ENCODE results near the gene ROMO1. TPM values are rescaled to one million over a fixed set of nuclear protein-coding genes. Genes with fewer than 3 reads are reported as not detected.

ROMO1 gene
- total and polyA plus RNA-seq, 2 experiments from 2014 or later = 205 to 743 TPM

GRCh38 chr20:35661908-35662307 lies 37.3 kb upstream of the ROMO1 start:
- no peak for DNase-seq (ENCODE audit: low read depth in 1 of 2, low spot score in 1 of 2)
- H3K27ac ChIP-seq = no peak overlapping the region
- no peak for TF ChIP-seq CTCF (IDR thresholded peaks at IDR 0.05; ENCODE audit: low read depth, low read length)
- H3K9me3 ChIP-seq (ENCODE audit: low read depth) = no peaks in the 10 kb centered on the region
- H3K4me3 ChIP-seq = peak overlapping the region; percentile 50
- no peaks in the 10 kb centered on the region for H3K27me3 ChIP-seq
- no peaks in the 10 kb centered on the region for H3K36me3 ChIP-seq
- H3K4me1 ChIP-seq (ENCODE audit: low read depth) = peaks cover 30% of the 10 kb centered on the region

- DNase-seq (ENCODE audit: low read depth in 1 of 2, low spot score in 1 of 2) = no peak
- H3K36me3 ChIP-seq = no peaks in the 10 kb centered on the region
- H3K9me3 ChIP-seq (ENCODE audit: low read depth) = no peaks in the 10 kb centered on the region
- H3K27ac ChIP-seq = peak overlapping the region; percentile 98
- no peak for TF ChIP-seq CTCF (IDR thresholded peaks at IDR 0.05; ENCODE audit: low read depth, low read length)
- peaks cover 30% of the 10 kb centered on the region for H3K4me1 ChIP-seq (ENCODE audit: low read depth)
- H3K4me3 ChIP-seq = peak overlapping the region; percentile 50
- H3K27me3 ChIP-seq = no peaks in the 10 kb centered on the region
Observed at GRCh38 chr20:35662551-35662950, 36.7 kb upstream of the ROMO1 start.

GRCh38 chr20:35663516-35664465 lies 35.4 kb upstream of the ROMO1 start:
- DNase-seq (ENCODE audit: low read depth in 1 of 2, low spot score in 1 of 2) = peak; percentile 41 to 67

GRCh38 chr20:35664466-35665206 lies 34.6 kb upstream of the ROMO1 start, which contains the start of the genes CPNE1 and RBM12:
CPNE1 (minus strand) TSS chr20:35664900; CDS start chr20:35632923, 31,977 bp downstream.
RBM12 (minus strand) TSS chr20:35664900; CDS start chr20:35655322, 9,578 bp downstream.
- peaks cover 27% of the 10 kb centered on the region for H3K4me1 ChIP-seq (ENCODE audit: low read depth)

More at GRCh38 chr20:35663516-35664465, 35.4 kb upstream of the ROMO1 start:
- Histone ChIP-seq H3K4me1 (ENCODE audit: low read depth) (peaks cover 30% of the 10 kb centered on the region), H3K27ac (peak overlapping the region; percentile 98), H3K4me3 (peak overlapping the region; percentile 50), H3K36me3 (no peaks in the 10 kb centered on the region), H3K27me3 (no peaks in the 10 kb centered on the region), H3K9me3 (ENCODE audit: low read depth) (no peaks in the 10 kb centered on the region)
- no peak for TF ChIP-seq CTCF (IDR thresholded peaks at IDR 0.05; ENCODE audit: low read depth, low read length)

More at GRCh38 chr20:35664466-35665206, 34.6 kb upstream of the ROMO1 start, which contains the start of the genes CPNE1 and RBM12:
- Histone ChIP-seq H3K36me3 (peaks cover 6% of the 10 kb centered on the region), H3K9me3 (ENCODE audit: low read depth) (no peaks in the 10 kb centered on the region), H3K27me3 (no peaks in the 10 kb centered on the region), H3K27ac (peak within 1 kb of the TSS; percentile 98), H3K4me3 (peak within 1 kb of the TSS; percentile 50)
- no peak for TF ChIP-seq CTCF (IDR thresholded peaks at IDR 0.05; ENCODE audit: low read depth, low read length)
- DNase-seq (ENCODE audit: low read depth in 1 of 2, low spot score in 1 of 2) = peak; percentile 94
